Measurements from ENCODE around the gene LCE1A.

The LCE1A gene

DNA sequence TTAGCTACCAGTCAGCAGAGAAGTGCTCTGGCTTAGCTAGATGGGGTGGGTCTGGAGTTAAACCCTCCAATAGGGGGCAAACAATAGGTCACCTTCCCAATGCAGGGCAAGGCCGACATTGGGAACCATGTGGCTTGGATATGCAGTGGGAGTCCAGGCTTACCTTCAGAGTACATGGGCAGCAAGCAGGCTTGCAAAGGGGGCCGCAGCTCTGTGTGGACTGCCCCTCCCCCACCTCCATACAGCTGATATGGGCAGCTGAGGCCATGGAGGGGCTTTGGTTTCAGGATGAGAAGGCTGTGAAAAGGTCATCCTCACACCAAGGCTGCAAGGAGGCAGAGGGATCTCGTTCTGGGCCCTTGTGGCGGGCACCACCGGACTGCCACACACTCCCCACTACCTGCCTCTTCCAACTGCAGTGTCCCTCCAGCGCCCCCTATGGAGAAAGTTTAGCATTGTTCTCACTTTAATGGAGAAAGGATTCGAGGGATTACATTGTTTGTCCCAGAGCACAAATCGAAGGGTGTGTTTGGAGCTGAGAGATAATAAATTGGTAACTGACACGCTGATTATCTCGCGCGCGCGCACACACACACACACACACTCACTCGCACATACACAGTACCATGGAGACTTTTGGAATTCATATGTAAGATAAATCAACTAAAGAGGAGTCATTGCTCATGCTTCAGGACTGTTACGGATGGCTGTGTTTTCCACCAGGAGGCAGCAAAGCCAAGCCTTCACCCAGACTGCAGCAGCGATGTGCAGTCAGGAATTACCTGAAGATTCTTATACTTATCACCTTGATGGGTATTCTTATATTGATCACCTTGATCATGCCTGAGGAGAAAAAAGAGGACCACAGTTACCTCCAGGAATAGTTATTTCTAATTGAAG lies 43.8 kb downstream of the LCE1A start:
- DNase-seq, result no peak

DNA sequence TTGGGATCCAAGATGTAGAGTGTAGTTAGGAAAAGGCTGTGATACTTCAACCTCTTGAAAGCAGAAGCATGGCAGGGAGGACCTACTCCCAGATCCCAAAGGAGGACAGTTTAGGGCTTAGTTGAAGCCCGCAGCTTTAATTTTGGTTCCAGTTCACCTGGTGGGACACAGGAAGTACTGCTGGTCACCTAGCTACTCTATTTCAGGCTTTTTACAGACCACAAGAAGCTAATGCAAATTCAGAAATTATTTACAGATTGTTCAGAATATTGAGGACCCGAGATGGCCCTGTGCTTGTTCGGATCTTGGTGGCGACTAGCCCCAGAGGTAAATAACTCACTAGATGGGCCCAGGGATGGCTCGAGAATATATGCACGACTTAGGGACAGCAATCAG lies 44.5 kb downstream of the LCE1A start:
- no peak for DNase-seq

DNA sequence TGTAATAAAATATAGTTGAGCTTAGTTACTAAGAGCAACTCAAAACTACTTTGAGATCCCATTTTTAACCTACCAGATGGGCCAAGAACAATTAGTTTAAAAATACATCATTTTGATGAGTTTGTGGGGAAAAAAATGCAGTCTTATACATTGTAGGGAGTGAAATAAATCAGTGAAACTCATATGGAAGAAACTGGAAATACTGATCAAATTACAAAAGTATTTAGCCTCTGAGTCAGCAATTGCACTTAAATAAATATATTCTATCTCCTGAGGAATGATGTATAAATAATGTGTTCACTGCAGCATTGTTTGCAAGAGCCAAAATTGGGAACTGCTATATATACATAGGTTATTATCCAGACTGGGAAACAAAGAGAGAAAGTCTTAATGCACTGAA lies 46.2 kb downstream of the LCE1A start:
- DNase-seq, result no peak

DNA sequence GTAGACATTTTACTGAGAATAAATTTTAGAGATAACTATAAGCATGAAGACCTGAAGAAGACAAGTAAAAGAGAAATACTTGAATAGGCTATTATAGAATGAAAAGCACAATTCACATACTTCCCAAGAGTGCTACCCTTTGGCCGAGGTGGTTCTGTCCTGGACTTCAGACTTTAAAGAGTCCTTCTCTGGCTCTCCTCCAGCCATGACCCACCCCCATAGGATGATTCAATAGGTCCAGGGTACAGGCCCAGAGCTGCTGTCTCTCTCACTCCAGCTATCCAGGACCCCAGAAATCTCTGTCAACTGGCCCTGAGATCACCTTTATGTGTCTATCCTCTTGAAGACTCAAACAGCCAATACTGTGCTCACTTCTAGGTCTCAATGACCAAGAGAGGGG lies 49.6 kb downstream of the LCE1A start:
- DNase-seq, result no peak
